Esophagus mucosa (tissue), 1 donor: ENCODE results near the gene ZNF318. TPM values are rescaled to one million over a fixed set of nuclear protein-coding genes. Genes with fewer than 3 reads are reported as not detected.
"Not testable (repeated sequence)": the region's sequence is repeated elsewhere in the genome, so short reads cannot be mapped to it uniquely, and the experiment has no call there.

ENCODE experiments used
- ATAC-seq: fragments of 200-7000 bp; cut with Tn5 transposase; one replicate; pipeline ENCODE4 v1.9.1; 2020
- total RNA-seq: library from RNA; stranded (reverse); gene quantifications from one replicate; pipeline ENCODE4 v1.2.4, GENCODE V29; 2023
- donor health status: DM: yes; HTN: yes; CAD: no.

Gene ZNF318
- total RNA-seq, 1 donor from 2014 or later = 5.0 TPM

GRCh38 chr6:43389730-43390295 lies 20.4 kb upstream of the ZNF318 start:
- no peak for ATAC-seq

GRCh38 chr6:43386492-43386891 lies 17.0 kb upstream of the ZNF318 start:
- ATAC-seq = no peak

- ATAC-seq = peak; percentile 8
Measured at GRCh38 chr6:43383021-43383667, 13.7 kb upstream of the ZNF318 start.

GRCh38 chr6:43380858-43381257 lies 11.4 kb upstream of the ZNF318 start:
- not testable (repeated sequence) for ATAC-seq

- ATAC-seq = no peak
Measured at GRCh38 chr6:43378631-43379030, 9.2 kb upstream of the ZNF318 start.

- no peak for ATAC-seq
Measured at GRCh38 chr6:43377710-43378229, 8.3 kb upstream of the ZNF318 start.

GRCh38 chr6:43376551-43376981 lies 7.1 kb upstream of the ZNF318 start:
- peak; percentile 68 for ATAC-seq

- no peak for ATAC-seq
Measured at GRCh38 chr6:43375693-43376092, 6.2 kb upstream of the ZNF318 start.

- ATAC-seq = no peak
Measured at GRCh38 chr6:43373252-43373875, 3.9 kb upstream of the ZNF318 start.

GRCh38 chr6:43370003-43370580 lies 645 bp upstream of the ZNF318 start:
- ATAC-seq = not testable (repeated sequence)

- no peak for ATAC-seq
Measured at GRCh38 chr6:43368259-43369160, 937 bp downstream of the ZNF318 start.

GRCh38 chr6:43367245-43367984 lies 2.0 kb downstream of the ZNF318 start:
- no peak for ATAC-seq

- ATAC-seq = no peak
Measured at GRCh38 chr6:43361269-43361668, 8.2 kb downstream of the ZNF318 start.

GRCh38 chr6:43359831-43360230 lies 9.6 kb downstream of the ZNF318 start:
- no peak for ATAC-seq

GRCh38 chr6:43359381-43359780 lies 10.1 kb downstream of the ZNF318 start:
- ATAC-seq = no peak

GRCh38 chr6:43355862-43356590 lies 13.4 kb downstream of the ZNF318 start:
- ATAC-seq = peak; percentile 37

GRCh38 chr6:43351951-43352350 lies 17.5 kb downstream of the ZNF318 start:
- not testable (repeated sequence) for ATAC-seq

- no peak for ATAC-seq
Measured at GRCh38 chr6:43347444-43347843, 22.0 kb downstream of the ZNF318 start.

- no peak for ATAC-seq
Measured at GRCh38 chr6:43347021-43347420, 22.4 kb downstream of the ZNF318 start.

GRCh38 chr6:43346243-43346642 lies 23.2 kb downstream of the ZNF318 start:
- not testable (repeated sequence) for ATAC-seq

GRCh38 chr6:43339168-43339567 lies 30.3 kb downstream of the ZNF318 start:
- ATAC-seq = no peak
